HFF-Myc (cell line): Measurements from ENCODE around the gene SH3PXD2A.

Experiments used
- DNase-seq: peaks from one replicate; pipeline ENCODE4 v3.0.0-alpha.2; 2011; ENCODE audit warnings: low read depth; ENCODE audit errors: extremely low read depth
- H3K4me3 ChIP-seq: replicated peaks from 2 replicates; pipeline ENCODE4 v1.5.1; 2011; ENCODE audit warnings: low read depth, mild to moderate bottlenecking, control low read depth, low read length
- TF ChIP-seq, protein P1 (sequence below): IDR thresholded peaks from 2 replicates; pipeline ENCODE4 v1.5.1; 2012; ENCODE audit warnings: mild to moderate bottlenecking, low read depth, low read length, control low read depth; ENCODE audit errors: missing control alignments

The SH3PXD2A gene

DNA sequence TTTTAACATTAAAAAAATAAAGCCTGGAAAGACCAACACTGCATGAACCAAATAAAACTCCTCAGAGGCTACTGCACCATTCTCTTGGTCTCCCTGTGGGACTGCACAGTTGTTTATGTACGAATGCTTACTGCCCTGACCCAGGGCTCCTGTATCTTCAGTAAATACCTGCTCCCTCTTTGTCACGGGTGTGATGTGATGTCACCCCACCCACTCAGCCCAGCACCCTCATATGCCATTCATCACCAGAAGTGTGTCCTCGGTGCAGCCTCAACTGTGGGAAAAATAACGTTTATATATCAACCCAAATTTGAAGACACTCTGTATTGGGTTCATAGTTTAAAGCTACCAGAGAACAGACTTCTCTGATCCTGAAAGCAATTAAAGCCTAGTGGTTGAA, 14.0 kb upstream of the SH3PXD2A start:
- H3K4me3 ChIP-seq, result no peak overlapping the region
- DNase-seq, result no peak
- TF ChIP-seq, protein P1, sequence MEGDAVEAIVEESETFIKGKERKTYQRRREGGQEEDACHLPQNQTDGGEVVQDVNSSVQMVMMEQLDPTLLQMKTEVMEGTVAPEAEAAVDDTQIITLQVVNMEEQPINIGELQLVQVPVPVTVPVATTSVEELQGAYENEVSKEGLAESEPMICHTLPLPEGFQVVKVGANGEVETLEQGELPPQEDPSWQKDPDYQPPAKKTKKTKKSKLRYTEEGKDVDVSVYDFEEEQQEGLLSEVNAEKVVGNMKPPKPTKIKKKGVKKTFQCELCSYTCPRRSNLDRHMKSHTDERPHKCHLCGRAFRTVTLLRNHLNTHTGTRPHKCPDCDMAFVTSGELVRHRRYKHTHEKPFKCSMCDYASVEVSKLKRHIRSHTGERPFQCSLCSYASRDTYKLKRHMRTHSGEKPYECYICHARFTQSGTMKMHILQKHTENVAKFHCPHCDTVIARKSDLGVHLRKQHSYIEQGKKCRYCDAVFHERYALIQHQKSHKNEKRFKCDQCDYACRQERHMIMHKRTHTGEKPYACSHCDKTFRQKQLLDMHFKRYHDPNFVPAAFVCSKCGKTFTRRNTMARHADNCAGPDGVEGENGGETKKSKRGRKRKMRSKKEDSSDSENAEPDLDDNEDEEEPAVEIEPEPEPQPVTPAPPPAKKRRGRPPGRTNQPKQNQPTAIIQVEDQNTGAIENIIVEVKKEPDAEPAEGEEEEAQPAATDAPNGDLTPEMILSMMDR, result no peak

- TF ChIP-seq, protein P1, result no peak
- DNase-seq, result no peak
- H3K4me3 ChIP-seq, result no peak overlapping the region
Measured at GRCh38 chr10:103868200-103868599, 12.8 kb upstream of the SH3PXD2A start.

- no peak overlapping the region for H3K4me3 ChIP-seq
- TF ChIP-seq, protein P1, result no peak
- no peak for DNase-seq
Measured at GRCh38 chr10:103861505-103861904, 6.1 kb upstream of the SH3PXD2A start.

GRCh38 chr10:103859161-103860086, 4.0 kb upstream of the SH3PXD2A start:
- peak; percentile 41 for DNase-seq
- TF ChIP-seq, protein P1, result peak; percentile 64
- no peak overlapping the region for H3K4me3 ChIP-seq

GRCh38 chr10:103858360-103858759, 3.0 kb upstream of the SH3PXD2A start:
- DNase-seq, result no peak
- TF ChIP-seq, protein P1, result no peak
- H3K4me3 ChIP-seq, result no peak overlapping the region

DNA sequence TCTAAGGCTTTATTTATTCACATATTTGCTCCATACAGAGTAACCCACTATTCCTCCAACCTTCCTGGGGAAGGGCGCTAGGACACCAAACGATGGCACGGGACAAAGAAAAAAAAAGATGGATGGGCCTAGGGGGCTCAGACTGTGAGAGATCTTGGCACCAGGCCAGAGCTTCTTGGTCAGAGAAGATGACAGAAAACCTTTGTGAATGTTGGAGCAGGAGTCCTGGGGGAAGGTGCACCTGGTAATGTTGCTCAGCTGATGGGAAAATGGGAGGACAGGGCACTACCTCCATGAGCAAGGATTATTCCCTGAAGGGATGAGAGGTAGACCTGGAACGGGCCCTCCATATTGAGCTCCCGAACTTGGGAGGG, 1.4 kb upstream of the SH3PXD2A start:
- TF ChIP-seq, protein P1, result no peak
- DNase-seq, result no peak
- H3K4me3 ChIP-seq, result no peak overlapping the region
